ENCODE results near the gene B4GALT6.

Gene B4GALT6

GRCh38 chr18:31630549-31630948 lies 53.8 kb downstream of the B4GALT6 start:
- no peak for DNase-seq

- DNase-seq = no peak
These were observed 58.0 kb downstream of the B4GALT6 start for GRCh38 chr18:31626409-31626808.

- DNase-seq = no peak
These were observed 59.3 kb downstream of the B4GALT6 start for GRCh38 chr18:31624892-31625640.

- DNase-seq = no peak
These were observed 65.1 kb downstream of the B4GALT6 start for GRCh38 chr18:31619291-31619690.

GRCh38 chr18:31618801-31619200 lies 65.6 kb downstream of the B4GALT6 start:
- no peak for DNase-seq

GRCh38 chr18:31617031-31617717 lies 67.2 kb downstream of the B4GALT6 start:
- no peak for DNase-seq

GRCh38 chr18:31616586-31616985 lies 67.8 kb downstream of the B4GALT6 start:
- DNase-seq = no peak

GRCh38 chr18:31614044-31614443 lies 70.3 kb downstream of the B4GALT6 start:
- DNase-seq = no peak

- no peak for DNase-seq
These were observed 72.3 kb downstream of the B4GALT6 start for GRCh38 chr18:31612124-31612523.

GRCh38 chr18:31611511-31611910 lies 72.9 kb downstream of the B4GALT6 start:
- DNase-seq = no peak

- DNase-seq = no peak
These were observed 73.8 kb downstream of the B4GALT6 start for GRCh38 chr18:31610286-31611205.

GRCh38 chr18:31609886-31610285 lies 74.5 kb downstream of the B4GALT6 start:
- DNase-seq = no peak

GRCh38 chr18:31607384-31607783 lies 77.0 kb downstream of the B4GALT6 start:
- DNase-seq = no peak

GRCh38 chr18:31606265-31606664 lies 78.1 kb downstream of the B4GALT6 start:
- DNase-seq = no peak

GRCh38 chr18:31603315-31603714 lies 81.1 kb downstream of the B4GALT6 start:
- DNase-seq = peak; percentile 8

- no peak for DNase-seq
These were observed 86.2 kb downstream of the B4GALT6 start for GRCh38 chr18:31598021-31598805.

GRCh38 chr18:31596081-31596872 lies 88.1 kb downstream of the B4GALT6 start:
- no peak for DNase-seq

- DNase-seq = no peak
These were observed 89.1 kb downstream of the B4GALT6 start for GRCh38 chr18:31595121-31595771.

GRCh38 chr18:31592506-31593157 lies 91.7 kb downstream of the B4GALT6 start:
- no peak for DNase-seq

- DNase-seq = no peak
These were observed 92.8 kb downstream of the B4GALT6 start, which contains the start of gene TTR for GRCh38 chr18:31591628-31592027. TSS of gene TTR (plus strand) at chr18:31591877. CDS start at chr18:31591903, 26 bp downstream.

Measured in NK-92 treated with Interleukin-12 subunit alpha and Interleukin-12 subunit beta, amount 100 ng/mL, for 24 hours (cell line).